Islet precursor cell (in vitro differentiated cells): ENCODE measurements around the gene RCE1.

Experiments used
- DNase-seq: peaks from one replicate; pipeline ENCODE4 v3.0.0-alpha.2; 2018

Gene RCE1

GRCh38 chr11:66870616-66871520 lies 27.6 kb downstream of the RCE1 start:
- DNase-seq = no peak

GRCh38 chr11:66871521-66871901 lies 28.3 kb downstream of the RCE1 start:
- no peak for DNase-seq

GRCh38 chr11:66874232-66874631 lies 31.0 kb downstream of the RCE1 start:
- DNase-seq = no peak

GRCh38 chr11:66875378-66875777 lies 32.1 kb downstream of the RCE1 start:
- DNase-seq = no peak

GRCh38 chr11:66877588-66878385 lies 34.5 kb downstream of the RCE1 start:
- no peak for DNase-seq

GRCh38 chr11:66878474-66878873 lies 35.2 kb downstream of the RCE1 start:
- no peak for DNase-seq

- no peak for DNase-seq
Measured at GRCh38 chr11:66879000-66879399, 35.8 kb downstream of the RCE1 start.

GRCh38 chr11:66879583-66879982 lies 36.3 kb downstream of the RCE1 start:
- no peak for DNase-seq

GRCh38 chr11:66879999-66880398 lies 36.8 kb downstream of the RCE1 start:
- no peak for DNase-seq

GRCh38 chr11:66880496-66881450 lies 37.5 kb downstream of the RCE1 start:
- no peak for DNase-seq

- no peak for DNase-seq
Measured at GRCh38 chr11:66881451-66881835, 38.2 kb downstream of the RCE1 start.

- DNase-seq = no peak
Measured at GRCh38 chr11:66881927-66882452, 38.7 kb downstream of the RCE1 start.

- DNase-seq = no peak
Measured at GRCh38 chr11:66882561-66883015, 39.3 kb downstream of the RCE1 start.

- peak; percentile 90 for DNase-seq
Measured at GRCh38 chr11:66883016-66883965, 40.0 kb downstream of the RCE1 start.

GRCh38 chr11:66884443-66884842 lies 41.2 kb downstream of the RCE1 start:
- DNase-seq = no peak

GRCh38 chr11:66885469-66885868 lies 42.2 kb downstream of the RCE1 start:
- DNase-seq = no peak

- no peak for DNase-seq
Measured at GRCh38 chr11:66885950-66886440, 42.8 kb downstream of the RCE1 start.

- DNase-seq = no peak
Measured at GRCh38 chr11:66886671-66887221, 43.5 kb downstream of the RCE1 start.

GRCh38 chr11:66887526-66887925 lies 44.3 kb downstream of the RCE1 start:
- no peak for DNase-seq

GRCh38 chr11:66888282-66888681 lies 45.0 kb downstream of the RCE1 start:
- DNase-seq = no peak

GRCh38 chr11:66889960-66890359 lies 46.7 kb downstream of the RCE1 start:
- DNase-seq = no peak
